GM18507 (cell line): ENCODE measurements around the gene TMEM108.
A peak's percentile ranks its signal among the peaks of the same experiment; 100 is the strongest.

Experiments
- DNase-seq: peaks from one replicate; pipeline ENCODE4 v3.0.0; 2011; ENCODE audit warnings: low read depth; ENCODE audit not compliant: insufficient read length; ENCODE audit errors: extremely low spot score
- FAIRE-seq: peaks from 2 replicates; lab custom pipeline; 2011; peaks lifted over from hg19 to GRCh38; lab: Jason Lieb, UNC

Gene TMEM108

GRCh38 chr3:133197619-133198018, 159.4 kb downstream of the TMEM108 start:
- FAIRE-seq (peak; percentile 47), DNase-seq (no peak)

GRCh38 chr3:133206921-133207320, 168.7 kb downstream of the TMEM108 start:
- no peak for DNase-seq
- no peak for FAIRE-seq

GRCh38 chr3:133208184-133208583, 170.0 kb downstream of the TMEM108 start:
- DNase-seq (no peak), FAIRE-seq (no peak)

- DNase-seq: no peak
- peak; percentile 58 for FAIRE-seq
These were observed 171.8 kb downstream of the TMEM108 start for GRCh38 chr3:133209871-133210550.

- DNase-seq (no peak), FAIRE-seq (no peak)
These were observed 172.5 kb downstream of the TMEM108 start for GRCh38 chr3:133210656-133211055.

GRCh38 chr3:133211449-133211848, 173.3 kb downstream of the TMEM108 start:
- peak; percentile 4 for DNase-seq
- FAIRE-seq: peak; percentile 89

GRCh38 chr3:133211856-133212255, 173.7 kb downstream of the TMEM108 start:
- FAIRE-seq (no peak), DNase-seq (no peak)

GRCh38 chr3:133213937-133214336, 175.7 kb downstream of the TMEM108 start:
- FAIRE-seq: no peak
- no peak for DNase-seq

GRCh38 chr3:133227813-133228212, 189.6 kb downstream of the TMEM108 start:
- FAIRE-seq (no peak), DNase-seq (no peak)

- DNase-seq: no peak
- no peak for FAIRE-seq
These were observed 192.0 kb downstream of the TMEM108 start for GRCh38 chr3:133230195-133230594.

- DNase-seq (no peak), FAIRE-seq (no peak)
These were observed 198.7 kb downstream of the TMEM108 start for GRCh38 chr3:133236901-133237300.

- DNase-seq (no peak), FAIRE-seq (no peak)
These were observed 199.2 kb downstream of the TMEM108 start for GRCh38 chr3:133237380-133237779.

- no peak for DNase-seq
- FAIRE-seq: no peak
These were observed 199.8 kb downstream of the TMEM108 start for GRCh38 chr3:133238015-133238414.

- DNase-seq (no peak), FAIRE-seq (no peak)
These were observed 207.9 kb downstream of the TMEM108 start for GRCh38 chr3:133246119-133246518.

- no peak for DNase-seq
- no peak for FAIRE-seq
These were observed 208.6 kb downstream of the TMEM108 start for GRCh38 chr3:133246773-133247172.

GRCh38 chr3:133248389-133248788, 210.2 kb downstream of the TMEM108 start:
- FAIRE-seq (no peak), DNase-seq (no peak)

GRCh38 chr3:133249490-133249889, 211.3 kb downstream of the TMEM108 start:
- DNase-seq (no peak), FAIRE-seq (no peak)

- DNase-seq: no peak
- FAIRE-seq: no peak
These were observed 216.0 kb downstream of the TMEM108 start for GRCh38 chr3:133254151-133254550.

- no peak for FAIRE-seq
- no peak for DNase-seq
These were observed 216.5 kb downstream of the TMEM108 start for GRCh38 chr3:133254716-133255115.

- DNase-seq: no peak
- no peak for FAIRE-seq
These were observed 218.7 kb downstream of the TMEM108 start for GRCh38 chr3:133256787-133257483.

GRCh38 chr3:133258358-133258757, 220.2 kb downstream of the TMEM108 start:
- FAIRE-seq (no peak), DNase-seq (no peak)
